Caco-2 (cell line): ENCODE results near the gene GTF3C1. TPM values are rescaled to one million over a fixed set of nuclear protein-coding genes. Genes with fewer than 3 reads are reported as not detected.
"Not testable (repeated sequence)": the region's sequence is repeated elsewhere in the genome, so short reads cannot be mapped to it uniquely, and the experiment has no call there.

Experiments
- BruUV-seq: library from RNA; stranded (reverse); fragments of 400-500 nt; replicated peaks from 2 replicates; lab custom pipeline; 2021; lab: Mats Ljungman, UMichigan
- CTCF ChIA-PET: fragments of 300-600 bp; sonication (Branson Sonifier 250); formaldehyde crosslinking; loops from one replicate; lab custom pipeline; 2022; ENCODE audit warnings: antibody characterized with exemption; lab: Charles Lee
- POLR2A ChIA-PET: fragments of 300-600 bp; sonication (Branson Sonifier 250); formaldehyde crosslinking; loops from one replicate; lab custom pipeline; 2022; ENCODE audit warnings: antibody characterized with exemption; lab: Charles Lee
- DNase-seq, 2 experiments: peaks; one replicate each; pipeline versions ENCODE4 v3.0.0 to v3.0.0-alpha.2; 2020 to 2022
- H3K27me3 ChIP-seq: replicated peaks from 2 replicates; pipeline ENCODE4 v1.6.0; 2011; ENCODE audit warnings: low read length; ENCODE audit not compliant: control insufficient read depth, insufficient read depth
- H3K36me3 ChIP-seq: 2 replicates; pipeline ENCODE4 v1.5.1; 2011; ENCODE audit warnings: low read length; ENCODE audit not compliant: control insufficient read depth, insufficient read depth
- H3K4me1 ChIP-seq: fragments of 250-450 bp; sonication (Bioruptor Pico); 2 replicates; pipeline ENCODE4 v1.5.1; 2020; ENCODE audit warnings: mild to moderate bottlenecking
- H3K4me3 ChIP-seq: 2 replicates; pipeline ENCODE4 v1.5.1; 2011; ENCODE audit warnings: low read depth, mild to moderate bottlenecking, control low read depth, low read length
- H3K9me3 ChIP-seq: fragments of 250-450 bp; sonication (Bioruptor Pico); 2 replicates; pipeline ENCODE4 v1.5.1; 2020; ENCODE audit warnings: mild to moderate bottlenecking, moderate library complexity
- H3K27ac Mint-ChIP-seq: one replicate; pipeline ENCODE4 v1.8.0; 2022; ENCODE audit warnings: mixed read lengths; ENCODE audit not compliant: unreplicated experiment
- H3K27me3 Mint-ChIP-seq: one replicate; pipeline ENCODE4 v1.8.0; 2022; ENCODE audit warnings: mixed read lengths; ENCODE audit not compliant: insufficient read depth, unreplicated experiment
- H3K36me3 Mint-ChIP-seq: one replicate; pipeline ENCODE4 v1.8.0; 2022; ENCODE audit warnings: mild to moderate bottlenecking, mixed read lengths; ENCODE audit not compliant: insufficient read depth, unreplicated experiment
- H3K4me1 Mint-ChIP-seq: one replicate; pipeline ENCODE4 v1.8.0; 2022; ENCODE audit warnings: low read depth, mixed read lengths; ENCODE audit not compliant: unreplicated experiment
- H3K4me3 Mint-ChIP-seq: one replicate; pipeline ENCODE4 v1.8.0; 2022; ENCODE audit warnings: mild to moderate bottlenecking, moderate library complexity, mixed read lengths; ENCODE audit not compliant: unreplicated experiment
- H3K9me3 Mint-ChIP-seq: one replicate; pipeline ENCODE4 v1.8.0; 2022; ENCODE audit warnings: mixed read lengths; ENCODE audit not compliant: unreplicated experiment
- intact Hi-C: fragments of 100-400 bp; cut with micrococcal nuclease; formaldehyde crosslinking; loops from one replicate; pipeline ENCODE4 v1.10.0; 2022; ENCODE audit not compliant: unreplicated experiment
- total RNA-seq: library from RNA; stranded (reverse); gene quantifications from 2 replicates; pipeline ENCODE4 v1.2.3, GENCODE V29; 2022
- TF ChIP-seq, protein P1 (sequence below), 2 experiments: fragments of 200-600 bp in 1 of 2; IDR thresholded peaks; 1 replicate in 1 of 2; 2 replicates in 1 of 2; pipeline versions ENCODE4 v1.5.1 to v1.8.0; 2011 to 2022; ENCODE audit warnings: antibody characterized with exemption in 1 of 2, control low read depth in 1 of 2, inconsistent platforms in 1 of 2, low read depth in 1 of 2, low read length in 1 of 2, mild to moderate bottlenecking in 1 of 2, moderate library complexity in 1 of 2; ENCODE audit not compliant: insufficient read depth in 1 of 2, severe bottlenecking in 1 of 2, unreplicated experiment in 1 of 2

GTF3C1 gene
- total RNA-seq, 1 experiment from 2014 or later, result 67.7 TPM

DNA sequence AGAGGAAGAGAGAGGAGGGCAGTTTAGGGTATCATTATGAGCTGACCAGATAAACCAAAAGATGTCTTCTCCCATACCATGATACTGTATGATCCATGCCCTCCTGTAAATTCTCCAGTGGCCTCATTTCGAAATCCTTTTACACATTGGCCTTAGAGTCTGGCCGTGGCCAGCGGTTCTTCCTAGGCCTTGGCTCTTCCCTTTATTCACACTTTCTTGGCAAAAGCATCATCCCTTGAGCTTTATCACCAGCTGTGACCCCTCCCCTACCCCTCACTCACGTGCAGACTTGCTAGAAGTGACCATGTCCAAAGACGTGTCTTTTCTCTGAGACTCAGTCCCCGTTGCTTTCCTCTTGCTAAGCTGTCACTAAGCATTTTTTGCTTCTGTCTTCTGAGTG lies 23.0 kb upstream of the GTF3C1 start:
- Mint-ChIP-seq H3K36me3 (peaks cover 5% of the 10 kb centered on the region), H3K27me3 (no peaks in the 10 kb centered on the region), H3K9me3 (no peaks in the 10 kb centered on the region), H3K4me3 (no peak overlapping the region), H3K27ac (no peak overlapping the region), H3K4me1 (no peaks in the 10 kb centered on the region)
- Histone ChIP-seq H3K36me3 (no peaks in the 10 kb centered on the region), H3K9me3 (no peaks in the 10 kb centered on the region), H3K27me3 (no peaks in the 10 kb centered on the region), H3K4me3 (no peak overlapping the region), H3K4me1 (no peaks in the 10 kb centered on the region)
- intact Hi-C loops, result no loop called here
- TF ChIP-seq, protein P1, sequence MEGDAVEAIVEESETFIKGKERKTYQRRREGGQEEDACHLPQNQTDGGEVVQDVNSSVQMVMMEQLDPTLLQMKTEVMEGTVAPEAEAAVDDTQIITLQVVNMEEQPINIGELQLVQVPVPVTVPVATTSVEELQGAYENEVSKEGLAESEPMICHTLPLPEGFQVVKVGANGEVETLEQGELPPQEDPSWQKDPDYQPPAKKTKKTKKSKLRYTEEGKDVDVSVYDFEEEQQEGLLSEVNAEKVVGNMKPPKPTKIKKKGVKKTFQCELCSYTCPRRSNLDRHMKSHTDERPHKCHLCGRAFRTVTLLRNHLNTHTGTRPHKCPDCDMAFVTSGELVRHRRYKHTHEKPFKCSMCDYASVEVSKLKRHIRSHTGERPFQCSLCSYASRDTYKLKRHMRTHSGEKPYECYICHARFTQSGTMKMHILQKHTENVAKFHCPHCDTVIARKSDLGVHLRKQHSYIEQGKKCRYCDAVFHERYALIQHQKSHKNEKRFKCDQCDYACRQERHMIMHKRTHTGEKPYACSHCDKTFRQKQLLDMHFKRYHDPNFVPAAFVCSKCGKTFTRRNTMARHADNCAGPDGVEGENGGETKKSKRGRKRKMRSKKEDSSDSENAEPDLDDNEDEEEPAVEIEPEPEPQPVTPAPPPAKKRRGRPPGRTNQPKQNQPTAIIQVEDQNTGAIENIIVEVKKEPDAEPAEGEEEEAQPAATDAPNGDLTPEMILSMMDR (IDR thresholded peaks at IDR 0.05; ENCODE audit: insufficient read depth in 1 of 2, low read depth in 1 of 2, low read length in 1 of 2, severe bottlenecking in 1 of 2, unreplicated experiment in 1 of 2), result no peak
- POLR2A ChIA-PET, result no interaction called here
- BruUV-seq, result no TSS peak
- no peak for DNase-seq
- CTCF ChIA-PET, result no interaction called here

DNA sequence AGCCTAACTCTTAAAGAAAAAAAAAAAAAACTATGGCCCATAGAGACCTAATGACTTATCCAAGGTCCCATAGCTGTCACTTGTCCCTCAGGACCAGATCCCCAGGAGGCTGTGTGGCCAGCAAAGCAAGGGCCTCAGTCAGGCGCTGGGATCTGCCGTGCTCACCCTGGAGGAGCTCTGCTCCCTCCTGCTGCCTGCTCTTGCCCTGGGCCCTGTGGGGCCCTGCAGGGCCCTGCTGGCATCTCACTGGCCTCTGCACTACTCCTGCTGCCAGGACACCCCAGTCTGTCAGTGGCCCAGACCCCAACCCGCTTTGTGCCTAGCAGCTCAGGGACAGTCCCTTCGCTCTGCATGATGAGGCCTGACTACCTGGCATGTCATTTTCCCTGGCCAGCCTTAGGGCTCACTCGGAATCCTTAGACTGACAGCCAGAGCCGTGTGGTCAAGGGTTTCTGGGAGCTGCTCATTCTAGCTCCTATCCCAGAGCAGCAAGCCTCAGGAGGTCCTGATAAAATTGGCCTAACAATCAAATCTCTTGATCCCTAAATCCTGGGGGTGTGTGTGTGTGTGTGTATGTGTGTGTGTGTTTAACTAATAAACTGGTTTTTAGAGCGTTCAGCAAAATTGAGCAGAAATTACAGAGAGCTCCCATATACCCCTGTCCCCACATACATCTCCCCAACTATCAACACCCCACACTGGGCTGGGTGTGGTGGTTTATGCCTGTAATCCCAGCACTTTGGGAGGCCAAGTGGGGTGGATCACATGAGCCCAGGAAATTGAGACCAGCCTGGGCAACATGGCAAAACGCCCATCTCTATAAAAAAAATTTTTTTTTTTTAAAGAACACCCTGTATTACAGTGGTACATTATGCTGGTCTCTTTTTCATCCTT lies 22.0 kb upstream of the GTF3C1 start:
- Mint-ChIP-seq H3K9me3 (no peaks in the 10 kb centered on the region), H3K4me3 (no peak overlapping the region), H3K36me3 (peaks cover 5% of the 10 kb centered on the region), H3K27ac (no peak overlapping the region), H3K27me3 (no peaks in the 10 kb centered on the region), H3K4me1 (no peaks in the 10 kb centered on the region)
- BruUV-seq, result no TSS peak
- CTCF ChIA-PET, result no interaction called here
- Histone ChIP-seq H3K4me3 (no peak overlapping the region), H3K27me3 (no peaks in the 10 kb centered on the region), H3K9me3 (no peaks in the 10 kb centered on the region), H3K36me3 (no peaks in the 10 kb centered on the region), H3K4me1 (no peaks in the 10 kb centered on the region)
- intact Hi-C loops, result no loop called here
- DNase-seq, result no peak
- POLR2A ChIA-PET, result no interaction called here
- TF ChIP-seq, protein P1 (IDR thresholded peaks at IDR 0.05; ENCODE audit: insufficient read depth in 1 of 2, low read depth in 1 of 2, low read length in 1 of 2, severe bottlenecking in 1 of 2, unreplicated experiment in 1 of 2), result no peak

DNA sequence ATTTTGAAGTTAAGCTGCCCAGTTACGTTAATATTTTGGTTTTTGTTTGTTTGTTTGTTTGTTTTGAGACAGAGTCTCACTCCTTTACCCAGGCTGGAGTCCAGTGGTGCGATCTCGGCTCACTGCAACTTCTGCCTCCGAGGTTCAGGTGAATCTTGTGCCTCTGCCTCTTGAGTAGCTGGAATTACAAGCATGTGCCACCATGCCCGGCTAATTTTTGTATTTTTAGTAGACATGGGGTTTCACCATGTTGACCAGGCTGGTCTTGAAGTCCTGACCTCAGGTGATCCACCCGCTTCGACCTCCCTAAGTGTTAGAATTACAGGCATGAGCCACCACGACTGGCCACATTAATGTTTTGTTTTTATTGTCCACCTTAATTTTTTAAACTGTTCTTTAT lies 21.3 kb upstream of the GTF3C1 start:
- H3K27me3 ChIP-seq, H3K36me3 ChIP-seq, H3K27ac Mint-ChIP-seq, H3K4me3 Mint-ChIP-seq, DNase-seq, intact Hi-C loops, CTCF ChIA-PET, H3K4me1 ChIP-seq, H3K36me3 Mint-ChIP-seq, H3K27me3 Mint-ChIP-seq, H3K9me3 ChIP-seq, H3K9me3 Mint-ChIP-seq, BruUV-seq, POLR2A ChIA-PET, H3K4me3 ChIP-seq, H3K4me1 Mint-ChIP-seq: not testable (repeated sequence)
